IPS DF 6.9 (cell line): ENCODE measurements around the gene PGPEP1.

ENCODE experiments used
- DNase-seq: peaks from one replicate; pipeline ENCODE4 v3.0.0-alpha.2; 2013; ENCODE audit warnings: low read depth, low spot score
- H3K27ac ChIP-seq: one replicate; pipeline ENCODE4 v1.5.1; 2013; ENCODE audit warnings: low read length, control low read depth
- H3K27me3 ChIP-seq: 2 replicates; pipeline ENCODE4 v1.6.1; 2013; ENCODE audit warnings: mild to moderate bottlenecking, low read length; ENCODE audit not compliant: control insufficient read depth, insufficient read depth
- H3K36me3 ChIP-seq: 2 replicates; pipeline ENCODE4 v1.6.1; 2013; ENCODE audit warnings: low read length; ENCODE audit not compliant: control insufficient read depth, insufficient read depth
- H3K4me1 ChIP-seq: 2 replicates; pipeline ENCODE4 v1.6.1; 2013; ENCODE audit warnings: low read length; ENCODE audit not compliant: control insufficient read depth, insufficient read depth
- H3K4me3 ChIP-seq: 2 replicates; pipeline ENCODE4 v1.5.1; 2013; ENCODE audit warnings: mild to moderate bottlenecking, low read length
- H3K9me3 ChIP-seq: 2 replicates; pipeline ENCODE4 v1.6.1; 2013; ENCODE audit warnings: low read length, inconsistent platforms; ENCODE audit not compliant: control insufficient read depth, insufficient read depth
- WGBS: extraction: QIAGEN DNeasy Blood & Tissue Kit; methylation state at CpG from one replicate; pipeline ENCODE4 v1.1.7; 2013; ENCODE audit warnings: mixed read lengths, missing lambda C conversion rate; ENCODE audit not compliant: insufficient read length, insufficient coverage; 5-methylcytosine and 5-hydroxymethylcytosine counted together

PGPEP1 gene

GRCh38 chr19:18418483-18419194 is 78.2 kb downstream of the PGPEP1 start:
- H3K9me3 ChIP-seq = no peaks in the 10 kb centered on the region
- peaks cover 10% of the 10 kb centered on the region for H3K4me1 ChIP-seq
- no peak for DNase-seq
- H3K27me3 ChIP-seq = peaks cover 2% of the 10 kb centered on the region; the same call in 1 of the 2 replicates
- WGBS = no CpG with 5 or more reads among the region's 39 CpGs
- H3K27ac ChIP-seq = no peak overlapping the region
- peak overlapping the region; percentile 59; the same call in 1 of the 2 replicates for H3K4me3 ChIP-seq
- H3K36me3 ChIP-seq = no peaks in the 10 kb centered on the region

GRCh38 chr19:18419195-18419698 is 78.8 kb downstream of the PGPEP1 start, which contains the start of gene SSBP4:
SSBP4 (plus strand) TSS chr19:18419398; CDS start chr19:18419649, 251 bp downstream.
- WGBS = no CpG with 5 or more reads among the region's 80 CpGs
- Histone ChIP-seq H3K4me3 (peak within 1 kb of the TSS; percentile 59; the same call in 1 of the 2 replicates), H3K36me3 (no peaks in the 10 kb centered on the region), H3K9me3 (no peaks in the 10 kb centered on the region), H3K27ac (no peak within 1 kb of the TSS), H3K4me1 (peaks cover 10% of the 10 kb centered on the region), H3K27me3 (peaks cover 2% of the 10 kb centered on the region; the same call in 1 of the 2 replicates)
- no peak for DNase-seq
